HUES64 (cell line): ENCODE measurements around the gene GAPDHS.

ENCODE experiments used
- H3K27ac ChIP-seq: 2 replicates; pipeline ENCODE4 v1.7.0; 2013; ENCODE audit warnings: low read depth, low read length, inconsistent platforms
- H3K27me3 ChIP-seq: 2 replicates; pipeline ENCODE4 v1.6.1; 2013; ENCODE audit warnings: mild to moderate bottlenecking, low read length; ENCODE audit not compliant: insufficient read depth
- H3K36me3 ChIP-seq: 2 replicates; pipeline ENCODE4 v1.6.1; 2013; ENCODE audit warnings: mild to moderate bottlenecking, low read length; ENCODE audit not compliant: insufficient read depth
- H3K4me1 ChIP-seq: 2 replicates; pipeline ENCODE4 v1.6.1; 2013; ENCODE audit warnings: mild to moderate bottlenecking, low read length, moderate library complexity; ENCODE audit not compliant: insufficient read depth
- H3K4me3 ChIP-seq: 2 replicates; pipeline ENCODE4 v1.5.1; 2013; ENCODE audit warnings: mild to moderate bottlenecking, low read length, moderate library complexity
- H3K9ac ChIP-seq: 2 replicates; pipeline ENCODE4 v1.6.1; 2013; ENCODE audit warnings: mild to moderate bottlenecking, low read depth, low read length
- H3K9me3 ChIP-seq: 2 replicates; pipeline ENCODE4 v1.6.1; 2013; ENCODE audit warnings: low read depth, low read length; ENCODE audit not compliant: insufficient read depth
- WGBS: fragments of 150-250, 120-280 bp; methylation state at CpG from one replicate; pipeline ENCODE4 v1.1.7; 2013; ENCODE audit warnings: missing lambda C conversion rate; 5-methylcytosine and 5-hydroxymethylcytosine counted together

Gene GAPDHS

DNA sequence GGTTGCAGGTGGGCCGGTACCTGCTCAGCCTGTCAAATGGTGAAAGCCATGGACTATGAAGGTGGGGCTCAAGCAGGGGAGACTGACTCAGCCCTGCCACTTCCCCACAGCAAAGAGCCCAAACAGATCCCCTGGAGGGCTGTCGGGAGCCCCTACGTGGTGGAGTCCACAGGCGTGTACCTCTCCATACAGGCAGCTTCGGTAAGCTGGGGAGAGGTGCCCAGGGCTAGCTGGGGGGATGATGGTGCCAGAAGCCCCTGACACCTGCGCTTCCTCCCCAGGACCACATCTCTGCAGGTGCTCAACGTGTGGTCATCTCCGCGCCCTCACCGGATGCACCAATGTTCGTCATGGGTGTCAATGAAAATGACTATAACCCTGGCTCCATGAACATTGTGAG lies 9.0 kb downstream of the GAPDHS start:
- H3K9ac ChIP-seq: no peak overlapping the region
- no peak overlapping the region for H3K27ac ChIP-seq
- peaks cover 33% of the 10 kb centered on the region for H3K36me3 ChIP-seq
- H3K4me1 ChIP-seq: peaks cover 7% of the 10 kb centered on the region
- WGBS: 96% methylated on average over 11 of the region's 11 CpGs
- H3K9me3 ChIP-seq: no peaks in the 10 kb centered on the region
- H3K27me3 ChIP-seq: no peaks in the 10 kb centered on the region
- no peak overlapping the region for H3K4me3 ChIP-seq

DNA sequence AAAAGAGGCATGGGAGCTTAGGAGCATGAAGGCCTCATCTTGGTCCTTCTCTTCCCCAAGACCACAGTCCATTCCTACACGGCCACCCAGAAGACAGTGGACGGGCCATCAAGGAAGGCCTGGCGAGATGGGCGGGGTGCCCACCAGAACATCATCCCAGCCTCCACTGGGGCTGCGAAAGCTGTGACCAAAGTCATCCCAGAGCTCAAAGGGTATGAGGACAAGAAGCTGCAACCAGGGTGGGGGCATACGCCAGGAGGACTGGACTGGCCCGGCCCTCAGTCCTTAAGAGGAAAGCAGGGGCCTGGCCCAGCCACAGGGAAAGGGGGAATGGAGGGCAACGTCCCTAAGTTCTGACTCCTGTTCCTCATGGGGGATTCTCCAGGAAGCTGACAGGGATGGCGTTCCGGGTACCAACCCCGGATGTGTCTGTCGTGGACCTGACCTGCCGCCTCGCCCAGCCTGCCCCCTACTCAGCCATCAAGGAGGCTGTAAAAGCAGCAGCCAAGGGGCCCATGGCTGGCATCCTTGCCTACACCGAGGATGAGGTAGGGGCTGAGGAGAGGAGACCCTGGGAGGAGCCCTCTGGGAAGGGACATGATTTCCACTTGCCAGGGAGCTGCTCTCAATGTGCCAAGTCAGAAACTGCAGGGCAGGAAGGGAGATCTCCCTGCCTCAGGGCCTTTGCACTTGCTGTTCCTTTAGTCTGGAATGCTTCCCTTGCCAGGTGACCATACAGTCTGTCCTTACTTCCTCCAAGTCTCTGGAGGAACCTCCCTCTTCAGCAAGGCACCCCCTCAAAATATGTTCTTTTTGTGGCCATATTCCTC lies 10.2 kb downstream of the GAPDHS start:
- peaks cover 38% of the 10 kb centered on the region for H3K36me3 ChIP-seq
- H3K4me3 ChIP-seq: peak overlapping the region; percentile 84; the same call in 1 of the 2 replicates
- peaks cover 7% of the 10 kb centered on the region for H3K4me1 ChIP-seq
- H3K9me3 ChIP-seq: no peaks in the 10 kb centered on the region
- H3K27me3 ChIP-seq: no peaks in the 10 kb centered on the region
- H3K27ac ChIP-seq: no peak overlapping the region
- no peak overlapping the region for H3K9ac ChIP-seq
- WGBS: 95% methylated on average over 15 of the region's 15 CpGs

DNA sequence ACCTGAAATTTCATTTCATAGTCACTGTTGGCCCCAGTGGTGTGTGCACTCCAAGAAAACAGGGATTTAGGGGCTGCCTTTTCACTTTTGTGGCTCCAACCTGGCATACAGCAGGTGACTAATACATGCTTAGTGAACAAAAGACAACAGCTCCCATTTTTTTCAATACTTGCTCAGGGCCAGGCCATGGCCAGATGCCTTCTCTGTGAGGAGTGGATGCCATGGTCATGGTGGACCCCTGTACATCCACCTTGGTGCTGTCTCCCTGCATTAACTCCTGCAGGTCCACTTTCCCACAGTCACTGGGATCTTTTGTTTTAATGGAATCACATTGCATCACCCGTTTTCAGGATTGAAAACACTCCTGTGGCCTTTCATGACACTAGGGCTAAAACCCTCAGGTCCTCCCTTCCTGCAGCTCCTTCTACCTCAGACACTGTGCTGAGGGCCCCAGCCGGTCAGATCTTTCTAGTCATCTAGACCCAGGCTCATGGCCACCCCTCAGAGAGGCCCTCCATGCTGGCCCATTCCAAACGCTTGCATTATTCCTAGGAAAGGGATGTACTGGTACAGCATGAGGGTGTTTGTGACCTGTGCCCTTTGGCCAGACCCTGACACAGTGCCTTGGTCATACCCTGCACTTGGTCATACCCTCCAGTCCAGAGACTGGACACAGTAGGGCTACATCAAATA lies 11.0 kb downstream of the GAPDHS start:
- Histone ChIP-seq H3K4me3 (peak overlapping the region; percentile 84), H3K27ac (no peak overlapping the region), H3K27me3 (no peaks in the 10 kb centered on the region), H3K36me3 (peaks cover 38% of the 10 kb centered on the region), H3K9me3 (no peaks in the 10 kb centered on the region), H3K9ac (peak overlapping the region; percentile 97), H3K4me1 (peaks cover 7% of the 10 kb centered on the region)
- WGBS: 82% methylated on average over 3 of the region's 3 CpGs

DNA sequence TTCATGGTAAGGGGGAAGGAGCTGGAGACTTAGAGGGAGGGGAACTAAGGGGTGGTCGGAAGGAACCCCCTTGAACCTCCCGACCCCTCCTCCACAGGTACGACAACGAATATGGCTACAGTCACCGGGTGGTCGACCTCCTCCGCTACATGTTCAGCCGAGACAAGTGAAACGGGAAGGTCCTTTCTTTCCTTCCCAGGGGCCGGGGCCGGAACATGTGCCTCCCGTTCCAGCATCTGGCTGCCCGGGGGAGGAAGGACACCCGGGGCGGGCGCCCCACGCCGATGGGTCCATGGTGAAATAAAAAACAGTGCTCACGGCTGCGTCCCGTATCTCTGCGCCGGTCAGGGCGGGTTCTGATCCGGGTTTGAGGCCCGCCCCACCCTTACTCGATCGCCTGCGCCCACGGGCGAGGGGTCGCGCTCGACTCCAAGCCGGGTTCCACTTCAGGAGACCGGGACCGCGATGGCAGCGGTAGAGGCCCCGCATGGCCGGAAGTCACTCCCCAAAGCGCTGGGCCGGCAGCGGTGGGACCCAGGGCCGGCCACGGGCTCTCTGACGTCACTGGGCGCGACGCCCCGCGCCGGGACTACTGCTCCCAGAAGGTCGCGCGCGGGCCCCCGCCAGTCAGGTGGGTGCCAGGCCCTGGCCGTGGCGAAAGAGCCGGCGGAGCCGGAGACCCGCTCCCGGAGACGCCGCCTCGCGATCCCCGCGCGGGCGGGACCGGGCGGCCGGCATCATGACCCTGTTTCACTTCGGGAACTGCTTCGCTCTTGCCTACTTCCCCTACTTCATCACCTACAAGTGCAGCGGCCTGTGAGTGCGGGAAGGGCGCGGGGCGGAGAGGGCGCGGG lies 12.0 kb downstream of the GAPDHS start, which contains the start of gene TMEM147:
Gene TMEM147 (plus strand): TSS at position 626 of the 854 bp plus-strand sequence. CDS start 114 bp downstream, at position 740.
- H3K27ac ChIP-seq: peak within 1 kb of the TSS; percentile 78
- no peaks in the 10 kb centered on the region for H3K9me3 ChIP-seq
- H3K4me1 ChIP-seq: peaks cover 7% of the 10 kb centered on the region
- H3K4me3 ChIP-seq: peak within 1 kb of the TSS; percentile 84
- H3K27me3 ChIP-seq: no peaks in the 10 kb centered on the region
- H3K36me3 ChIP-seq: peaks cover 38% of the 10 kb centered on the region
- H3K9ac ChIP-seq: peak within 1 kb of the TSS; percentile 97
- WGBS: under 1% methylated on average over 84 of the region's 85 CpGs

DNA sequence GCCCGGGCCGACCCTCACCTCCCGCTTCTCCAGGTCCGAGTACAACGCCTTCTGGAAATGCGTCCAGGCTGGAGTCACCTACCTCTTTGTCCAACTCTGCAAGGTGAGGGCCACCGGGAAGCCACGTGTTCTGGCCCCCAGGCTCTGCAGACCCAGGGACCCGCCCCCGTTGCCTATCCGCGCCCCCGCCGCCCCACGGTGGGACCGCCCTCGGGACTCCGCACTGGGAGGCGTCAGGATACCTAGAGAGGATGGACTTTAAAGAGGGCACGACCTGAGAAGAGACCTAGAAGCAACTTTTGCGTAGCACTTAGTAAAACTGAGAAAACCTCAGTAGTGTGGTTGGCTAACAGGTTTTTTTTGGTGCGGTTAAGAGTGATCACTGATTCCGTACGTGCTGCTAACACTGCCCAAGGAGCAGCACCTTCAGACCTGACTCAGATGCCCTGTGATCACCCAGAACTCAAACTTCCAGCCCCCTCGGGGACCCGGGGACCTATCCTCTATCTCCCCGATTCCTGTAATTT lies 12.7 kb downstream of the GAPDHS start:
- peak overlapping the region; percentile 66 for H3K27ac ChIP-seq
- peak overlapping the region; percentile 97 for H3K9ac ChIP-seq
- no peaks in the 10 kb centered on the region for H3K9me3 ChIP-seq
- H3K4me3 ChIP-seq: peak overlapping the region; percentile 84
- 6% methylated on average over 27 of the region's 27 CpGs for WGBS
- no peaks in the 10 kb centered on the region for H3K27me3 ChIP-seq
- H3K4me1 ChIP-seq: peaks cover 7% of the 10 kb centered on the region
- peaks cover 41% of the 10 kb centered on the region for H3K36me3 ChIP-seq

DNA sequence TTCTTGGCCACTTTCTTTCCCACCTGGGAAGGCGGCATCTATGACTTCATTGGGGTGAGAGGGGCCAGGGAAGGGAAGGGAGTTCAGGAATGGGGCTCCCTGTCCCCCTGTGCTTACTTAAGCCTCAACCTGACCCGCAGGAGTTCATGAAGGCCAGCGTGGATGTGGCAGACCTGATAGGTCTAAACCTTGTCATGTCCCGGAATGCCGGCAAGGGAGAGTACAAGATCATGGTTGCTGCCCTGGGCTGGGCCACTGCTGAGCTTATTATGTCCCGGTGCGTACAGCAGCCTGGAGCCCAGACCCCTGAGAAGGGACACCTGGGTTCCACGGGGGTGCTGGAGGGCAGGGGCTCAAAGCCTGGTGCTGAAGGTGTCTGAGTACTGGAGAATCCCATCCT lies 13.3 kb downstream of the GAPDHS start:
- Histone ChIP-seq H3K9ac (peak overlapping the region; percentile 97; the same call in 1 of the 2 replicates), H3K4me3 (peak overlapping the region; percentile 84), H3K4me1 (peaks cover 7% of the 10 kb centered on the region), H3K27me3 (no peaks in the 10 kb centered on the region), H3K27ac (no peak overlapping the region), H3K9me3 (no peaks in the 10 kb centered on the region), H3K36me3 (peaks cover 37% of the 10 kb centered on the region)
- 91% methylated on average over 8 of the region's 8 CpGs for WGBS

DNA sequence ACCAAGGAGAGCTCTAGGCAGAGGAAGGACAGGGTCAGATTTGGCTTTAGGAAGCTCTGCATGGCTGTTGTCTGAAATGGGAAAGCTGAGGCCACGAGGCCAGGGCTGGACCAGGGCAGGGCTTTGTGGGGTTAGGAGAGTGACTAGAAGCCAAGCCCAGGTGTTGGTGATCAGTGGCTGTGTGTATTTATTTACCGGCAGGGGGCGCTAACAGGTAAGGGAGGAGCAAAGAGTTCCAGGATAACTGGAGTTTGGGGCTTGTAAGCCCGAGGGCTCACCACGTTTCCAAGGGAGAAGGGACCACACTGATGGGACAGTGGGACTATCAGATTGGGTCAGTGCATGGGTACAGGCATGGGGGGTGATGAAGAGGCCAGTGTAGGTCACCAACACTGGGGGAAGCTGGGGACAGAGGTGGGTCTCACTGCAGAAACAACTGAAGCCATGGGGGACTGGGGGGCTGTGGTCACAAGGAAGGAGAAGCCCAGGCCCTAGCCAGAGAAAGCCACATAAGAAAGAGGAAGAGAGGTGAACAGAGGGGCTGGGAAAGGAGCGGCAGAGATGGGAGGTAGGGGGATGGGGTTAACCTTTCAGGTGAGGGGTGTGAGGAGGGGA lies 16.0 kb downstream of the GAPDHS start:
- Histone ChIP-seq H3K9me3 (no peaks in the 10 kb centered on the region), H3K9ac (no peak overlapping the region), H3K36me3 (peaks cover 23% of the 10 kb centered on the region), H3K27me3 (no peaks in the 10 kb centered on the region), H3K4me1 (peaks cover 6% of the 10 kb centered on the region), H3K4me3 (no peak overlapping the region), H3K27ac (no peak overlapping the region)
- WGBS: 31% methylated on average over 6 of the region's 6 CpGs

DNA sequence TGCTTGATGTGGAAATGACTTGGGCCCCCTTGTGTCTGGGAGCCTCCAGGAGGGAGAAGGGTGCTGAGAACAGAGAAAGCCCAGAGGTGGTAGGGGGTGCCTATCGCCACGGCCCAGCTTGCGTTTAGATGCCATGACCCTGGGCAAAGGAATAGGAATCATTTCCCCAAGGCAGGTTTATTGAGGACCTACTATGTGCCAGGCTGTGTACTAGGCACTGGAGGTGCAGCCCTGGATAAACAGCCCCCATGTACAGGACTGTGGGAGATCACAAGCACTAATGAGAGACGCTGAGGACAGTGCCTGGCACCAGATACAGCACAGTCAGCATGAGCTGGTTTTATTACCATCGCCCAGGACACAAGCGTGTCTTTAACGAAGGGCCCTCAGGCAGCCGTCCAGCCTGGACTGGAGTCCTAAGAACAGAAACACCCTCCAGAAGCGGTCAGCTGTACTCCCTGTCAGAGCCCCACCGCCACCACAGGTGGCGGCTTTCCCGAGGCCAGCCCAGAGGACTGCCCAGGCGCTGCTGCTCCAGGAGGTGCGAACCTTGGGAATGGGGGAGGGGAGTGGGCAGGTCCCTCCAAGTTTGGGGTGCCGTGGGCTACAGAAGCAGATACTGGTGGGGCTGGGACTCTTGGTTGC lies 16.7 kb downstream of the GAPDHS start:
- Histone ChIP-seq H3K9ac (no peak overlapping the region), H3K4me3 (no peak overlapping the region), H3K9me3 (no peaks in the 10 kb centered on the region), H3K36me3 (peaks cover 23% of the 10 kb centered on the region), H3K27ac (no peak overlapping the region), H3K27me3 (no peaks in the 10 kb centered on the region), H3K4me1 (peaks cover 3% of the 10 kb centered on the region; the same call in 1 of the 2 replicates)
- WGBS: 95% methylated on average over 15 of the region's 15 CpGs

DNA sequence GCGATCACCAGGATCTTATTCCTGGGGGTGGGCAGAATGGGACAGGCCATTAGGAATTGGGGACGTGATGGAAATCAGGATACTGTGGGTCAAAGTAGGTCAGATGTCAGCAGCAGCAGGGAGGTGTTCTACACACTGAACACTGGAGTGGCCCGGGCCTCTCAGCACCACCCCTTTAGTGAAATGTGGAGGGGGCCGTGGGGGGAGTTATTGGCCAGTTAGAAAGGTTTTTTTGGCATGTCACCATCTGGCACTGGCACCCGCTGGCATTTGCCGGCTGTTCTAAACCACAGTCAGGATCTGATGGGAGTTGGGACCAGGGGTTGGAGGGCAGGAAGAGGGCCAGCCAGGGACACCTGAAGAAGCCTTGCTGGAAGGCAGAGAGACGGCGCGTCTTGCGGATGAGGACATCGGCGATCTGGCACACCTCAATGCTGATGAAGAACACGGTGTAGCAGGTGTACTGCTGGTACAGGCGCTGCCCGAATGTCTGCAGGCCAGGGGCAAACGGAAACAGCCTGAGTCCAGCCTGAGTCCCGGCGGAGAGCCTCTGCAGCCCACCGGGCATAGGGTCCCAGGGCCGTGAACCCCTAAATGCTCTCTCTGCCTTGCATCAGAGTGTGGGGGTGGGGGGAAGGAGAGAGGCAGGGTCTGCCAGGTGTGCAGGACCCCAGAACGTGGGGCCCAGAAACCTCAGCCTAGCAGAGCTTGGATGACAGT lies 18.0 kb downstream of the GAPDHS start:
- Histone ChIP-seq H3K27ac (no peak overlapping the region), H3K9ac (no peak overlapping the region), H3K4me3 (no peak overlapping the region), H3K4me1 (peaks cover 3% of the 10 kb centered on the region; the same call in 1 of the 2 replicates), H3K9me3 (no peaks in the 10 kb centered on the region), H3K36me3 (peaks cover 23% of the 10 kb centered on the region), H3K27me3 (peaks cover under 1% of the 10 kb centered on the region; the same call in 1 of the 2 replicates)
- WGBS: 93% methylated on average over 21 of the region's 21 CpGs
